Measurements from ENCODE around the gene RALB.

Gene RALB

GRCh38 chr2:120314690-120315366 is 62.2 kb downstream of the RALB start:
- no peak for TF ChIP-seq CTCF (IDR thresholded peaks at IDR 0.05; ENCODE audit: low read depth, low read length)
- DNase-seq (ENCODE audit: low read depth, low spot score) = no peak
- no peak overlapping the region for H3K4me3 ChIP-seq (ENCODE audit: low read depth, low read length)
- in situ Hi-C loops (cut with HindIII; ENCODE audit: low sequenced_read_pairs) = no loop called here

- DNase-seq (ENCODE audit: low read depth, low spot score) = no peak
- TF ChIP-seq CTCF (IDR thresholded peaks at IDR 0.05; ENCODE audit: low read depth, low read length) = no peak
- no peak overlapping the region for H3K4me3 ChIP-seq (ENCODE audit: low read depth, low read length)
- in situ Hi-C loops (cut with HindIII; ENCODE audit: low sequenced_read_pairs) = no loop called here
These were observed 62.8 kb downstream of the RALB start for GRCh38 chr2:120315367-120316033.

GRCh38 chr2:120316071-120316470 is 63.4 kb downstream of the RALB start:
- no peak for TF ChIP-seq CTCF (IDR thresholded peaks at IDR 0.05; ENCODE audit: low read depth, low read length)
- DNase-seq (ENCODE audit: low read depth, low spot score) = no peak
- in situ Hi-C loops (cut with HindIII; ENCODE audit: low sequenced_read_pairs) = no loop called here
- H3K4me3 ChIP-seq (ENCODE audit: low read depth, low read length) = no peak overlapping the region

GRCh38 chr2:120316528-120317179 is 64.0 kb downstream of the RALB start:
- no peak for TF ChIP-seq CTCF (IDR thresholded peaks at IDR 0.05; ENCODE audit: low read depth, low read length)
- H3K4me3 ChIP-seq (ENCODE audit: low read depth, low read length) = no peak overlapping the region
- in situ Hi-C loops (cut with HindIII; ENCODE audit: low sequenced_read_pairs) = no loop called here
- no peak for DNase-seq (ENCODE audit: low read depth, low spot score)

- in situ Hi-C loops (cut with HindIII; ENCODE audit: low sequenced_read_pairs) = no loop called here
- no peak overlapping the region for H3K4me3 ChIP-seq (ENCODE audit: low read depth, low read length)
- no peak for TF ChIP-seq CTCF (IDR thresholded peaks at IDR 0.05; ENCODE audit: low read depth, low read length)
- DNase-seq (ENCODE audit: low read depth, low spot score) = no peak
These were observed 64.5 kb downstream of the RALB start for GRCh38 chr2:120317180-120317533.

- in situ Hi-C loops (cut with HindIII; ENCODE audit: low sequenced_read_pairs) = no loop called here
- no peak for DNase-seq (ENCODE audit: low read depth, low spot score)
- H3K4me3 ChIP-seq (ENCODE audit: low read depth, low read length) = no peak overlapping the region
- no peak for TF ChIP-seq CTCF (IDR thresholded peaks at IDR 0.05; ENCODE audit: low read depth, low read length)
These were observed 65.3 kb downstream of the RALB start for GRCh38 chr2:120317916-120318315.

Data from astrocyte of the spinal cord (primary cell).